ENCODE data around the gene DDX24. TPM values are rescaled to one million over a fixed set of nuclear protein-coding genes. Genes with fewer than 3 reads are reported as not detected.

DDX24 gene
- total and polyA plus RNA-seq, 2 of the 8 experiments (the other 6 are each of a cell fraction or from before 2014, with no cell fraction given), result 89.0 to 201 TPM

- TF ChIP-seq GABPA (IDR thresholded peaks at IDR 0.05; ENCODE audit: borderline replicate concordance, insufficient read depth, low read length), result no peak
- TF ChIP-seq RFX5 (IDR thresholded peaks at IDR 0.05; ENCODE audit: borderline replicate concordance, low read depth, low read length), result no peak
Observed at GRCh38 chr14:94052662-94053061, 28.3 kb downstream of the DDX24 start (continued).
